CD4-positive, alpha-beta T cell treated with Interleukin-15 for 4 hours (primary cell): ENCODE measurements around the gene RABGGTA.
"Not testable (repeated sequence)": the region's sequence is repeated elsewhere in the genome, so short reads cannot be mapped to it uniquely, and the experiment has no call there.

ENCODE experiments used
- DNase-seq: peaks from one replicate; pipeline ENCODE4 v3.0.0-alpha.2; 2020; ENCODE audit warnings: low spot score

The RABGGTA gene

DNA sequence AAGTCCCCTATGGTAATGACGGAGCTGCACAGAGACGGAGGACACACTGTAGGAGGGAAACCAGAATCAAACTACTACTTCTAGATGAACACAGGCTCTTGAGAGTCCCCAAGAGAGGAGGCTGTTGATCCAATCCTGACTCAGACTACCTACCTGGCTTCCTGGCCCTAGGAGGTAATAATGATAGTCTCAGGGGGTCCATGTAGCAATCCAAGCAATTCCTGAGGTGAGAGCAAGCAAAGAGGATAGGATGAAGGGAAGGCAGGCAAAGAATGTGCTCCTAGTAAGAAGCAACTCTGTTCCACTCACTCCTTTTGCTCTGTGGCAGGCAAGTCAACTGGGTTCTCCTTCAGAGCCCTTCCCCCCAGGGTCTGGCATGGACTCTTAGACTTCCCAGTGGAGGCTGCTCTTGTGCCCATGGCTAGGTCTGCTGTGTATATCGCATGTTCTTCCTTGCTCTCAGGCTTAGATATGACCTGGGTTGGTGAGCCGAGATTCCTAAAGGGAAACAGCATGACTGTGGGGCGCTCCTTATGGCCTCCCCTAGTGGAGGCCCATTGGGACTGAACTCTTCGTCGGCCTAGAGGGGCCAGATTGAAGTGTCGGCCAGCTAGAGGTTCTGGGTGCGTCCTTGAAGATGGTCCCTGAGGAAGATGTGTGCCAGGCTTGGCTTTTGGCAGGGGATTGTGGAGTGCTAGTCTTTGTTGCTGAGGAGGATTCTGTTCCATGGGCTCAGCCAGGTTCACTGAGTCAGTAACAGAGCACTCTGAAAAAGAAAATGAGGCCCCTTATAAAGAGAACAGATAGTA, 31.1 kb downstream of the RABGGTA start:
- no peak for DNase-seq

GRCh38 chr14:24238527-24239037, 32.8 kb downstream of the RABGGTA start:
- no peak for DNase-seq

DNA sequence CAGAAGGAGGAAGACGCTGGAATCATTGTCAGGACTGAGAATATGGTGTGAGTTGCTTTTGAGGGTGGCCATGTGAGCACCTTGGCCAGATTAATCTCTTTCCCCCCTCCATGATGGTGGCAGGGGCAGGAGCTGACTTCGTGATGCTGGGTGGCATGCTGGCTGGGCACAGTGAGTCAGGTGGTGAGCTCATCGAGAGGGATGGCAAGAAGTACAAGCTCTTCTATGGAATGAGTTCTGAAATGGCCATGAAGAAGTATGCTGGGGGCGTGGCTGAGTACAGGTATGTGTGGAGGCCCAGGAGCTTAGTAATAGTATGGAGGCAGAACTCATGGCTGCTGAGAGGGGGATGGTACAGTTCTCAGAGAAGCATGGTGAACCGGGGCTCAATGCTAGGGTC, 33.3 kb downstream of the RABGGTA start:
- DNase-seq = no peak

DNA sequence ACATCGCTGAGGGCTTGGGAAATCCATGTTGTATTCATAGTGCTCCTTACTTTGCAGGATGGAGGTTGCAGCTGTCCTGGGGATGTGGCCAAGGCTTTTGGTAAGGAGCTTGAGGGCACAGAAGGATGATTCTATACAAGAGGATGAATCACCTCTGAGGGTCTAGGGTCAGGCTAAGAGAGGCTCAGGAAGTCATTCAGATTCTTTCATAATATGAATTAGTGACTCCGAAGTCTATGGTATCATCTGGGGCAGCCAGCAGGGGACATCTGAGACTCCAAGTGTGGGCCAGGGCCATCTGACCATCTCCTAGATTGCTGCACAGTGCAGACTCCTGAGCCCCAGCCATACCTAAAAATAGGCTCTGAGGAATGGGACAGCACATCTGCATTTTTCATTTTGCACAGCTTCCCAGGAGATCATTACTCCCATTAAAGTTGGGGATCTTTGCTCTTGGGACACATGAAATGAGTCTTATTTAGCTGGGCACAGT, 33.9 kb downstream of the RABGGTA start:
- DNase-seq = no peak

DNA sequence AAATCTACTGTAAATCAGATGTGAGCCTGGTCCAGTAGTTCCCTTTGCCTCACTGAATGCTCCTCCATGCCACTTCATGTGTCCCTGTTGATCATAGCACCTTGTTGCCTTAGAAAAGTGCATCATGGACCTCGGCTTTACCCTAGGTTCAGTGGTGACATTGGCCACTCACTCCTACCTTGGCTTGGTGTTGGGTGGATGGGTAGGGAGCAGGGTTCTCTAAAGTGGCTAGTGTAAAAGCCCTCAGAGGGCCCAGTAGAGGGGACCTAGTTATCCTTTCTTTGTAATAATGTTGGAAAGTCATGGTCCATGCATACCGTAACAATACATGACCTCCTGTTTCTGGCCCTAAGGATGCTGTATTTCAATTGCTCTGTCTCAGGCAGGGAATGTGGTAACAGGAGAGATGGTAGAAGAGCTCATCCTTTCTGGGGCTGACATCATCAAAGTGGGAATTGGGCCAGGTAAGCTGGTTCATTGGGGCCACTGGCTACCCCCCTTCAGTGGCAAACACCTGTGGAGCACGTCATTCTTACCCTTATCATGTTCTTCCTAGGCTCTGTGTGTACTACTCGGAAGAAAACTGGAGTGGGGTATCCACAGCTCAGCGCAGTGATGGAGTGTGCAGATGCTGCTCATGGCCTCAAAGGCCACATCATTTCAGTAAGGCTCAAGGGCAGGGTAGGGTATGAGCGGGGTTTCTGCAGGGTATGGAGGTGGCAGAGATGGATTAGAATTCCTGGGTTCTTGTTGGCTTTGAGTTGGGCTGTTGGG, 34.5 kb downstream of the RABGGTA start:
- DNase-seq = no peak

DNA sequence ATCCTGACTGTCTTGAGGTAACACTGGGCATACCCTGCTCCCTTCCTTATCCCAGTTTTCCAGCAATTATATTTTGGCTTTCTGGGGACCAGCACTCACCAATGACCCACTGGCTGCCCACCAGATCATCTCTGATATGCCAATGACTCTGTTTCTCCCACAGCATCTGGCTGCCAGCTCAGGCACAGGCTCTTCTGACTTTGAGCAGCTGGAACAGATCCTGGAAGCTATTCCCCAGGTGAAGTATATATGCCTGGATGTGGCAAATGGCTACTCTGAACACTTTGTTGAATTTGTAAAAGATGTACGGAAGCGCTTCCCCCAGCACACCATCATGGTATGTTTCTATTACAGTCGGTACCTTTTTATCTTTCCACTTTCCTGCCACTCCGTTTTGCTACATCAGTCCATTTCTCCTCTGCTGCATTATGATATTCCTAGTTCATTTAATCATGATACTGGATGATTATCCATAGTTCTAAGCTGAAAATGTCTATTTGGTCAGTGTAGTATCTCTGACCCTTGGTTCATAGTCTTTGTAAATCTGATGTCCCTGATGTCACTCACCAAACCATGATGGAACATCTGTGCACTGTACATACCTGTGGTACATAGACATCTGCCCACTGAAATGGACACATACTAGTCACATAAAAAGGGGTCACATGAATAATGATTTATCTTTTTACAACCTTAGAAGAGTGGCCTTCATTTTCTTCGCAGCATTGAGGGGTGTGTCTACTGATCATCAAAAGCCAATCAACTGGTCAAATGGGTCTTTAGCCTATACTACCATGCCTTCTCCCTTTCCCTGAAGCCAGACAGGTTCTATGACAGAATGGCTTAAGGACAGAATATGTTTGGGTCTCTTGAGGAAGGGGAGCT, 35.4 kb downstream of the RABGGTA start:
- DNase-seq = no peak

DNA sequence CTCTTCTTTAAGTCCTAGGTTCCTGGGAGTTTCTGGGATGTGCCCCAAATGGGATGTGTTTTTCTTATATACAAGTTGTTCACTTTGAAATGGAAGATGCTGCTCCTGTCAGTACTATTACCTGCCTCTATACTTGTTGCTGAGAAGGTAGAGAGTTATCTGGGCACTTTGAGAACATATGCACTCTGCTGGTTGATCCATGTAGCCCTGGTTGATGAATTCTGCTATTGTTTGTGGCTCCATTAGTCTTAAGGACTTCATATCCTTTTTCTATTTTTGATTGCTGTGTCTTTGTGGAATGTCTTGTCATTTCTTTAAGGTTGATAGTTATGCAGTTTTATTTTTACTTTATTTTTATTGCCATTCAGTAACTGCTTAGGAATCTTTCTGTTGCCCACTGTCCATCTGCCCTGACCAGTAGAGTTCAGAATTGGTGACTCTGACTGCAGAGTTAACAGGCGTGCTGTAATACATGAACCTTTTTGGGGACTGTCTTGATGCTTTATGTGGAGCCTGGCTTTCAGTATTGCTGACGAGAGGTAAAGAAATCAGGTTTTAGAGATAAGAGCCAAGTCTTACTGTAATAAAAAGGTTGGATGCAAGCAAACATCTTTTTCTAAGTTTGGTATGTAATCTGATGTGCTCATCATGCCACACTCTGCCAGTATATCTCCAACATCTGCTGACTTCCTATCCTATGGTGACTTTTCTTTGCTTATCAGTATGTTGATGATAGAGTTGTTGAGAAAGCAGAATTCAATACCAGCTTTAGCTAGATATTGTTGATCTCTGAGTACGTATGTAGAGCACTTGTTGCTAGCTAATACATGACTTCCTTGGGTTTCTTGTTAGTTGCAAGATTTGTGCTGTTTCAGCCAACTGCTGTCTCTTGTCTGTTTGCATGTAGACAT, 37.0 kb downstream of the RABGGTA start:
- DNase-seq = no peak

DNA sequence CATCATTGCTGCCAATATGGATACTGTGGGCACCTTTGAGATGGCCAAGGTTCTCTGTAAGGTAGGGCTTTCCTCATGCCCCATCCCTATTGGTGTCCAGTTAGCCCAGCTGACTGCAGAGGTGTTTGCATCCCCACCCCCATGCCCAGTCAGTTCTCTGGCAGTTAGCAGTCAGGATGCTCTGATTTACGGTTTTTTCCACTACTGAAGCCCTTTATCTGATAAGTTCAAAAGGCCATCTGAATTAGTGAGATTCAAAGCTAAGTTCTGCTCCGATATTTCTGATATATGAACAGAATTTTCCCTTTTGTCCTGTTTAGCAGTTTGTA, 37.9 kb downstream of the RABGGTA start:
- DNase-seq = no peak

DNA sequence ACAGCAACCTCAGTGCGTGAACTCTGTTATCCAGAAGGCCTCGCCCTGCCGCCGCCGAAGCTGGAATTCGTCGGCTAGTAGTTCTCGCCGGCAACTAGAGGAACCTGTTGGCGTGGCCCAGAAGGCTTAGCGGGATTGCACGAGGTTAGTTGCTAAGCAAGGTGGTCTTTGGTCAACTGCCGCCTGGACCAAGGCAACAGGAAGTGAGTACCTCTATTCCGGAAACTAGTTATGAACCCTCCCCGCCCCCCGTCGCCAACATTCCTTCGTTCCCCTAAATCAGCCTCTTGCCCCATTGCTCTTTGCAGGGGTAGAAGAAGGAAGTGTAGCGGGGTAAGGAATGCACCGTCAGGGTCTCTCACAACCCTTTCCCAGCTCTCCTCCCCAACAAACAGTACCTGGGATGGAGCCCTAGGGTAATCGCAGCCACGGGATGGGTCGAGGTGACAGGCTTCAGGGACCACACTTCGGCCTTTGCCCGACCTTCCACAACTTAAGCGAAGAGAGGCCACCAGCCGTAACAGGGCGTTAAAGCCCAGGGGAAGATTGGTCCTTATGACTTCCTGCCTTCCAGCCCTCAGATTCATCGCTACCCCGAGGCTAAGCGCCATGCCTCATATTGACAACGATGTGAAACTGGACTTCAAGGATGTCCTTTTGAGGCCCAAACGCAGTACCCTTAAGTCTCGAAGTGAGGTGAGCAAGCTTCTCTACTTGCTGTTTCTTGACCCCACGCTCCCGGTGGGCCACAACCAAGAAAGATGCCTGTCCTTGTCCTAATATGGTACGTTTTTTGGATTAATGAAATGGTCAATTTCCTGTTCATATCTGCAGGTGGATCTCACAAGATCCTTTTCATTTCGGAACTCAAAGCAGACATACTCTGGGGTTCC, 38.5 kb downstream of the RABGGTA start, which contains the start of gene GMPR2:
GMPR2 (plus strand) TSS at position 285 of the 893 bp plus-strand sequence; CDS start at position 610, 325 bp downstream.
- no peak for DNase-seq

GRCh38 chr14:24232121-24232644, 39.2 kb downstream of the RABGGTA start, which contains the start of gene NEDD8:
Gene NEDD8, minus strand, starts transcription at chr14:24232367. Its CDS starts 100 bp downstream, at chr14:24232267.
- DNase-seq = peak; percentile 87

DNA sequence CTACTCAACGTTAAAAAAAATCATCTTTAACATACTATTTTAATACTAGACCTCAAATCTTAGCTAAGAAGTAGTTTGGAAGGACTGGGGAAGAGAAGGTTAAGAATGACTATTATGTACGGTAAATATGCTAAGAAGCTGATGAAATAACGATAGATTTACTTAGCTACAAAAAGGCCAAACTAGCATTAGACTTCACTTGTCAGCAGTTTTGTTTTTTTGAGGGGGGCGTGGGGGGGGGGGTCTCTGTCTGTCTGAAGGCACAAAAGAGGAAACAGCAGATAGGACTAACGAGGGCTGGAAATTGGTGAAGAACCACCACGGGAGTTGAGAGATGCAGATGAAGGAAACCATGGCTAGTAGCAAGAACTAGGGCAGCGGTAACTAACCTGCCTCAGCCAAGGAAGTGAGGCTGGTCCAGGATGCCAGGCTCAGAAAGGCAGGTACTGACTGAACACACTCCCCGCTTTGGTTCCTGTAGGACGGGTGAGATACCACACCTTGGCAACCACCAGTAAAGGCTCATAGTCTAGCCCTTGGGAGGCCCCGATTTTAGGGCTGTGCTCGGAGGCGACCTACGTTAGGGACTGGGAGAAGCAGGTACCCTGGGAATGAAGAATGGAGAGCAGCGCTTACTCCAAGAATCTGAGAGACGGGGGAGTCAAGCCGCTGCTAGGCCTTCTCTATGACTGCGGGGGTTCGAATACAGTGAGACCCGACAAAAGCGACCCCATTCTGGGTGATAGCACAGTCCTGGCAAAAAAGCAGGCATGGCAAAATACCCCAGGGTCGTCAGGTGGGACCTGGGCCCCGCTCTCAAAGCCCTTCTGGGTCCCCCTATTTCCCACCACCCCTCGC, 39.9 kb downstream of the RABGGTA start:
- DNase-seq = peak; percentile 12

GRCh38 chr14:24228902-24229301, 42.5 kb downstream of the RABGGTA start:
- no peak for DNase-seq

DNA sequence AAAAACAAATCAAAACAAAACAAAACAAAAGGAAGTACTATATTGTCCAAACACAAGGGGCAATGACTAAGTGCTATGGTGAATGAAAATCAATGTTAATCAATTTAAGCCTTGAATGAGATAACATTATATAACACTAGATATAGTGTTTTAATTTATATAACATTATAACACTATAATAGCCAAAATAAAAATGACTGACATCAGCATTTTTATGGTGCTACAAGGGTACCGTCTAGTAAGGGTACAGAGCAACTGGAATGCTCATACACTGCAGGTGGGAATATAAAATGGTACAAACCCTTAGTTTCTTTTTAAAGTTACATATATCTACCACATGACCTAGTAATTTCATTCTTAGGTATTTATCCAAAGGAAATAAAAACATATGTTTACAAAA, 44.9 kb downstream of the RABGGTA start:
- DNase-seq = no peak

DNA sequence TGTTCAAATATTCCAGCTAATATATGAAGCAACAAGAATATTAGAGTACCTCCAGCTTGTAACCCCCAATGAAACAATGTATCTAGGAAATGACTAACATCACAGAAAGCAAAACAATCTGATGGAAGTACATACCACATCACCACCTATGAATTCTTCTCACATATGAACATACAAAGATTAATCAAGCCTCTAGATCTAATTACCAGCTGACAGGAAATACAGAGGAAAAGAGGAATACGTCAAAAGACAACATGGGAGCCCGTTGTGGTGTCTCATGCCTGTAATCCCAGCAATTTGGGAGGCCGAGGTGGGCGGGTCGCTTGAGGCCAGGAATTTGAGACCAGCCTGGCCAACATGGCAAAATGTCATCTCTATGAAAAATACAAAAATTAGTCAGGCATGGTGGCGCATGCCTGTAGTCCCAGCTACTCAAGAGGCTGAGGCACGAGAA, 46.8 kb downstream of the RABGGTA start:
- no peak for DNase-seq

DNA sequence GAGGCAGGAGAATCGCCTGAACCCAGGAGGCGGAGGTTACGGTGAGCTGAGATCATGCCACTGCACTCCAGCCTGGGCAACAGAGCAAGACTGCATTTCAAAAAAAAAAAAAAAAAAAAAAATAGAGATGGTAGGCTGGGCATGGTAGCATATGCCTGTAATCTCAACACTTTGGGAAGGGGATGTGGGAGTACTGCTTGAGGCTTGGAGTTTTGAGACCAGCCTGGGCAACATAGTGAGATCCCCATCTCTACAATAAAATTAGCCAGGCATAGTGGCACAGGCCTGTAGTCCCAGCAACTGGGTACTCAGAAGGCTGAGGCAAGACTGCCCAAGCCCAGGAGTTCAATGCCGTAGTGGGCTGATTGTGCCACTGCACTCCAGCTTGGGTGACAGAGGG, 48.4 kb downstream of the RABGGTA start:
- not testable (repeated sequence) for DNase-seq

- no peak for DNase-seq
Observed at GRCh38 chr14:24219521-24219920, 51.9 kb downstream of the RABGGTA start.

GRCh38 chr14:24219080-24219479, 52.3 kb downstream of the RABGGTA start:
- no peak for DNase-seq

DNA sequence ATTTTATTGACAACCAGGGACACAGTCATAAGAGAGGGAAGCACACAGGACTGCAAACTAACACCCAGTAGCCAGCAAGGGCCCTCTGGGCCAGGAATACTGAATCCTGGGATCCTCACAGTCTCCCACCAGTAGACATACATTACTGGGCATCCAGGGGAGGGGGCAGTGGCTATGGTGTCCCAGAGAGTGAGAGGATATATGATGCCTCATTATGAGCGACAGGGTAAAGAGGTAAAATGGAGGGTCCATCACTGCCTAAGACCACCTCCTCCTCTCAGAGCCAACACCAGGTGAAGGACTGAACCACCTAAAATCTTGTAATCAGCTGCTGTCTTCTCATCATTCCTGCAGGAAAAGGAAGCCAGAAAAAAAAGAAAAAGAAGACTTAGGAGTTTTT, 54.5 kb downstream of the RABGGTA start:
- not testable (repeated sequence) for DNase-seq
